Measurements from ENCODE around the gene CARD11.
"Not testable (repeated sequence)": the region's sequence is repeated elsewhere in the genome, so short reads cannot be mapped to it uniquely, and the experiment has no call there.

The CARD11 gene

DNA sequence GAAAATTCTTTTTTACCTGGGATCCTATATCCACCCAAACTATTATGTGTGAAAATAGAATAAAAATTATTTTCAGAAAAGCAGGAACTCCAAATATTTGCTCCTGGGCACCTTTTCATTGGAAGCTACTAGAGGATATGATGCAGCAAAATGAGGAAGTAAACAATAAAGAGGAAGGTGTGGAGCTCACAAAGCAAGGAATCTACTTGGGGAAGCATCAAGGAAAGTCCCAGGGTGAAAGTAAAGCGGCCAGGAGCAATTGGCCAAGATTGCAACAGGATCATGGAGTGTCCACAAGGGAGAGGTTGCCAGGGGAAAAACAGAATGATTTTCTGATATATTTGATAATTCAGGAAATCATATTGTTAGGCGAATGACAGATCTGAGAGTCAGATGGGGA is 80.8 kb downstream of the CARD11 start:
- no peak for DNase-seq (ENCODE audit: low read depth)

DNA sequence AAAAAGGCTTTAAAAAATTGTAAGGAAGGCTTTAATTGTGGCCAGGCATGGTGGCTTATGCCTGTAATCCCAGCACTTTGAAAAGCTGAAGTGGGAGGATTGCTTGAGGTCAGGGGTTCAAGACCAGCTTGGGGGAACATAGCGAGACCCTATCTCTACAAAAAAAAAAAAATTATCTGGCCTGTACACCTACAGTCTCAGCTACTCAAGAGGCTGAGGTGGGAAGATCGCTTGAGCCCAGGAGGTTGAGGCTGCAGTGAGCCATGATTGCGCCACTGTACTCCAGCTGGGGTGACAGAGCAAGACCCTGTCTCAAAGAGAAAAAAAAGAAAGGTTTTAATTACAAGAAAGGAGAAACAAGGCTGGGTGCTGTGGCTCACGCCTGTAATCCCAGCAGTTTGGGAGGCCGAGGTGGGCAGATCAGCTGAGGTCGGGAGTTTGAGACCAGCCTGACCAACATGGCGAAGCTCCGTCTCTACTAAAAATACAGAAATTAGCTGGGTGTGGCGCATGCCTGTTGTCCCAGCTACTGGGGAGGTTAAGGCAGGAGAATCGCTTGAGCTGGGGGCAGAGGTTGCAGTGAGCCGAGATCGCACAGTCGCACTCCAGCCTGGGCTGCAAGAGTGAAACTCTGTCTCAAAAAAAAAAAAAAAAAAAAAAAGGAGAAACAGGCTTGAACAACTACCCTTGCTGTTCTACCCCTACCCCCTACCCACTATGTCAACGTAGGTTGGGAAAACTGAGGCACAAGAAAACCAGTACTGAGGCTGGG is 83.7 kb downstream of the CARD11 start:
- DNase-seq (ENCODE audit: low read depth) = no peak

DNA sequence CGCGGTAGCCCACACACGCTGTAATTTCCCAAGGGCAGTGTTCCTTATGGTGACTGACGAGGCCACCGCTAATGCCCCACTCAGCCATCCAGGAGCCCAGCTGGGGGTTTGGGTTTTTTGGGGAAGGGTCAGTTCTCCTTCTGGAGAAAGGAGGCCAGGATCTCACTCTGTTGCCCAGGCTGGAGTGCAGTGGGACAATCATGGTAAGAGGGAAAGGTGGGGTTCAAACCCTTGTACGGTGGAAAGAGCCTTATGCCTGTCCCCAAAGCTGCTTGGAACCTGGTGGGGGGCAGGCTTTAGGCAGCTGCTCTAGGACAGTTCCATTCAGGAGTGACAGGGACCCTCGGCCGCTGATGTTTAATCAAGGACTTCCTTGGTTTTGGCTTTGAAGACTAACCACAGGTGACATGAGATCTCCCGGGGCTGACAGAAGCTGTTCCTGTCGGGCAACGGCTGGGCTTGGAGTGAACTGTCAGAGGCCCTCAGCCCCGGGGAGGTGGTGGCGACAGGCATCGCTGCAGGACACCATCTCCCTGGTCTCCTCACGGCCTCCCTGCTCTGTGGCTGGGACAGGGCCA is 84.5 kb downstream of the CARD11 start:
- DNase-seq (ENCODE audit: low read depth) = no peak

DNA sequence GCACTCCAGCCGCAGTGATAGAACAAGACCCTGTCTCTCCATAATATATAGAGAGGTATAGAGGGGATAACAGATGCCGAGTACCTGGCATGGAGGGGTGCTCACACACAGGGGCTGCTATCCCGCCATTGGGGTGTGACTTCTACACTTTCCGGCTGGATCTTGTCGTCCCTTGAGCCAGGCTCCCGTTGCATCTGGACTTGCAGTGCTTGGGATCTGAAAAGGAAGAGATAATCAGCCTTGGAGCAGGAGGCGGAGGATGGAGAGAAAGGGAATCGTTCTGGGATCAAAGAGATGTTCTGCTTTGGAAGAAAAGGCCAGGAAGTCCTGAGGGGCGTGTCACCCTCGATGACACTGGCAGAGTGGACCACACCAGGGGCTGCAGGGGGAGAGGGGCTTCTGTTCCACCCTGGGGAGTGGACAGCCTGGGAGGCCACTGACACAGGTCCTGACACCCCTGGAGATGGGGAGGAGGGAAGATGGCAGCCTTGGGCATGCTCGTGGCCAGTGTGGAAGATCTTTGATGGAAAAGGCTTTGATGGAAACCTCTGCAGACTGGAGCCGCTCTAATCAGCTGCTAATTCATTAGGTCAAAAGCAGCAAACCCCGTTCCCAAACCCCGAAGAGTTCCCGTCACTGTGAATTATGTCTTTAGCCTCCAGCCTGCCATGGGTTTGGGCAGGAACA is 85.1 kb downstream of the CARD11 start:
- no peak for DNase-seq (ENCODE audit: low read depth)

DNA sequence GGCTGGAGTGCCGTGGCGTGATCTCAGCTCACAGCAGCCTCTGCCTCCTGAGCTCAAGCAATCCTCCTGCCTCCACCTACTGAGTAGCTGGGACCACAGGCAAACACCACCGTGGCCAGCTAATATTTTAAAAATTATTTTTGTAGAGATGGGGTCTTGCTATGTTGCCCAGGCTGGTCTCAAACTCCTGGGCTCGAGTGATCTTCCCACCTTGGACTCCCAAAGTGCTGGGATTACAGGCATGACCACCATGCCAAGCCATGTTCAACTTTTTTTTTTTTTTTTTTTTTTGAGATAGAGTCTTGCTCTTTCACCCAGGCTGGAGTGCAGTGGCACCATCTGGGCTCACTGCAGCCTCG is 86.3 kb downstream of the CARD11 start:
- not testable (repeated sequence) for DNase-seq (ENCODE audit: low read depth)

DNA sequence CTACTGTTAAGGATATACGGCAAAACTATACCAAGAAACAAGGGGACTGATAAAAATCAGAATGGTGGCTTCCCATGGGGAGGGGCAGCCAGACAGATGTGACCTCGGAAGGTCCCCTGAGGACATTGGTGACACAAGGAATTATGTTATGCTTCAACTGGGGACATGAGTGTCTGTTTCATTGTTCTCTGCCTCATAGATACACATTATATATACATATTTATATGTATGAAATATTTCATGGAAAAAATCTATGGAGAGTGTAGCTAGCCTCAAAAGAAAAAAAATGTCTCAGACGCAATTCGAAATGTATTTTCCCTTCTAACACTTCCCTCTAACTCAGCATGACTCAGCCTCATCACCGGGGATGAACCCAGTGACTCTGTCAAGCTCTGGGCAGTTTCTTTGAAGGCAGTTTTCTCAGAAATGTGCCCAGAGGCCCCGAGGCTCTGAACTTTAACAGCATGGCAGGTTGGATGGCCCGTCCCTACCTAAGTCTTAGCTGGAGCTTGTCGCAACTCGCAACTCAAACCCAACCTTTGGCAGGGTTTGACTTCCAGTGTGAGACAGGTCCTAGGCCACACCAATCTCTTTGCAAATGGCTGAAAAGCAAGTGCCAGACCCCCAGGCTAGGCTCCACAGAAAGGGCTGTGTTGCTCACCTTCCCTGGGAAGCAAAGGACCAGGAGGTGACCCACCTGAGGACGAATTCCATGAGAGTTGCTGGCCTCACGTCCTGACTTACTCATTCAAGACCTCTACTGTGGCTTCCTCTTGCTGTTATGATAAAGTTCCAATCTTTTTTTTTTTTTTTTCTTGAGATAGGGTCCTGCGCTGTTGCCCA is 86.9 kb downstream of the CARD11 start:
- DNase-seq (ENCODE audit: low read depth) = peak; percentile 24

DNA sequence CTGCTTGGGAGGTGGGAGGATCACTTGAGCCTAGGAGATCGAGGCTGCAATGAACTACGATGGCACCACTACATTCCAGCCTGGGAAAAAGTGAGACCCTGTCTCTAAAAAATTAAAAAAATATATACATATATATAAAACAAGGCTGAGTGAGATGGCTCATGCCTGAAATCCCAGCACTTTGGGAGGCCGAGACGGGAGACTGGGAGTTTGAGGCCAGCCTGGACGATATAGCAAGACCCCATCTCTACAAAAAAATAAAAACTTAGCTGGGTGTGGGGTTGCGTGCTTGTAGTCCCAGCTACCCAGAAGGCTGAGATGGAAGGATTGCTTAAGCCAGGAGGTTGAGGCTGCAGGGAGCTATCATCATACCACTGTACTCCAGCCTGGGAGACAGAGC is 87.6 kb downstream of the CARD11 start:
- no peak for DNase-seq (ENCODE audit: low read depth)

DNA sequence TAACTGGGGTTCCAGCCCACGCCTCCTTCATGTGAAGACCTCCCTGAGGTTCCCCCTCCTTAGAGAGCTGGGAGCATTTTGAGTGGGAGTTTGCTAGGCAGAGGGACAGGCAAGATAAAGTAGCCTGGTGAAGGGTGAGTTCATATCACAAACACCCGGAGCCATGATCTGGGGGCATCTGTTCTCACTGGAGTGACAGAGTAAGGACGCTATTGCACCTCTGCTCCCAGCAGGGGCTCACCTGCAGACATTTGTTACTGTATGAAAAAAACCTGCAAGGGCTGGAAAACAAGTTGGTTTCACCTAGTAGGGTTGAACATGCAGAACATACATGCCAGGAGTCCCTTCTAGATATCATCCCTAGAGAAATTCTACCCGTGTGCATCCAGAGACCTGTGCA is 88.4 kb downstream of the CARD11 start:
- DNase-seq (ENCODE audit: low read depth) = no peak

DNA sequence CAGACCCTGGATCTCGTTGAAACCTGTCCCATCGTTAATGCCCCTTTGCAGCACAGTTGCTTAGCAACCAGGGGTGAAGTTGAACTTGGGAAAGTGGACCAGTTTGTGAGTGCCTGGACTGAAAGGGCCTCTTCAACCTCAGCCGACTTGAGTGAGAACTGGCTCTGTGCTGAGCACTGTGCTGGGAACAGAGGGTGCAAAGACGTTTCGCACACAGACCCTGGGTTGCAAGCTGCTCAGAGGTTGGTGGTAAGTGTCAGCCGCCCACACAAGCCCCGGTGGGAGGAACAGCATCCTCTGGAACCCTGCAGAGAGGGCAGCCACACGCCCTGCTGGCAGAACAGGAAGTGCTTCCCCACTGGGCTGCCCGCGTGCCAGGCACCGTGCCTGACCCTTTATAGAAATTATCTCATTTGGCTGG is 89.2 kb downstream of the CARD11 start:
- DNase-seq (ENCODE audit: low read depth) = no peak

DNA sequence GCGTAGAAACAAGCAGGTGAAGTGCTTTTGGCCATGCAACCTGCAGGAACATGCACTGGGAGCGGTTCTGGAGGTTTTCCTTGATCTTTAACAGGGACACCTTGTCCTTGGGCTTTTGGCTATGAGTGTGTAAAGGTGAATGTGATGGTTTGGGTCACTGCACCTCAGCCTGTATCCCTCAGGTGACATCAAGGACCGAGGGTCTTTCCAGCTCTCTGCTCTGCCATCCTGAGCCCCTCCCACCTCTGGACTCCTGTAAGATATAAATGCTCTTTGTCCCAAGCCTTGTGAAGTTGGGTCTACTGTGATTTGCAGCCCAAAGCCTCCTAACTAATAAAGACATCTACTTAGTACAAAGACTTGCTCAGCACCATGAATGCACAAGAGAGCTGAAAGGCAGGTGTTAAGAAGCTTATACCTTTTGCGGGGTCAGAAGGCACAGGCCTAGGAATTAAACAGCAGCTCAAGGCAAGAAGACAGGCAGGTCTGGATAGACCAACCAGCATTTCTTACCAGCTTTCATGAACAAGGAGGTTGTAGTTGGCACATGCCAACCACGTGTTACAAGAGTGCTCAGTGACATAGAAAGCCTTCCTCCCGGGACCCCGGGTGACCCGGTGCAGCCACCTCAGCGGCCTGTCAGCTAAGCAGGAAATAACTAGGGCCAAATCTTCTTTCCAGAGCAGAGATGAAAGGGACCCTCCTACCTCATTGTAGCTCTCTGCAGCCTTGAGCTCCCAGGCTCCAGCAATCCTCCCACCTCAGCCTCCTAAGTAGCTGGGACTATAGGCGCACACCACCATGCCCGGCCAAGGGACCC is 89.9 kb downstream of the CARD11 start:
- DNase-seq (ENCODE audit: low read depth) = no peak

DNA sequence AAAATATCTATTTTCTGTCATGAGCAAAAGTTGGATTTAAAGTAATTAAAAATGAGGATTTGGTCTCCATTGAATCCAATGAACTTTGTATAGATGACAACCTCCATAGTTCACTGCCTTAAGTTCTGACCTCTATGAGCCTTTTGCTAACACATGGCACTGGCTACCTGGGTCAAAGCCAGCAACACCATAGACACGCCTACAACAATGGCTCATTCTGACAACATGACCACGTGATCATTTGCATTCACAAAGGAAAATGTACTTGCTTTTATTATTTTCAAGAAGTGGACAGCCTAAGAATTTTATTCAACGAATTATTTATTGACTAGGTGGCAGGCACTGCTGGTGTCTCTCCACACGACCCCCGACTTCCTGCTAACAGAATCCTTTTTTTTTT is 90.6 kb downstream of the CARD11 start:
- DNase-seq (ENCODE audit: low read depth) = no peak

DNA sequence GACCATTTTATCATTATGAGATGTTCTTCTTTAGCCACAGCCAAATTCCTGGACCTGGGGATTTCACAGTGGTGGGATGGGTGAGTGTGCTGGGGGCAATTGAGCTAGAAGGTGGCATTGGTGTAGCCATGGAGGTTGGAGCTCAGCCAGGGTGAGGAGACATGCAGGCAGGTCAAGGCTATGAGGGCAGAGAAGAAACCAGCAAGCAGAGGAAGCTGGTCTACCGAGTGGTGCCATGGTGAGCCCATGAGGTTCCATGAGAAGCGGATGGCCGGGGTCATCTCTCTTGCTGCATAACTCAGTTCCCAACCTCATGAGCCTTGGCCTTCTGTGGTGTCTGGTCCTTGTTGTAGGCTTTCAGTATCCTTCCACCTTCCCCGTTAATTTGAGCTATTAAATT is 91.4 kb downstream of the CARD11 start:
- DNase-seq (ENCODE audit: low read depth) = no peak

DNA sequence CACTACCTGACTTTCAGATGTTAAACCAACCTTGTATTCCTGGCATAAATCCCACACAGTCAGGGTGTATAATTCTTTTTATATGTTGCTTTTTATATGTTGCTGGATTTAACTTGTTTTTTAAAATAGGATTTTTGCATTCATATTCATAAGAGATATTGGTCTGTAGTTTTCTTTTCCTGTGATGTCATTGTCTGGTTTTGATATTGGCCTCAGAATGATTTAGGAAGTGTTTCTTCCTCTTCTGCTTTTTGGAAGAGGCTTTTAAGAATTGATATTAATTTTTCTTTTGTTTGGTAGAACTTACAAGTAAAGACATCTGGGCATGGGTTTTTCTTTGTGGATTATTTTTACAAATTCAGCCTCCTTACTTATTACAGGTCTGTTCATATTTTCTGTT is 93.1 kb downstream of the CARD11 start:
- DNase-seq (ENCODE audit: low read depth) = no peak

DNA sequence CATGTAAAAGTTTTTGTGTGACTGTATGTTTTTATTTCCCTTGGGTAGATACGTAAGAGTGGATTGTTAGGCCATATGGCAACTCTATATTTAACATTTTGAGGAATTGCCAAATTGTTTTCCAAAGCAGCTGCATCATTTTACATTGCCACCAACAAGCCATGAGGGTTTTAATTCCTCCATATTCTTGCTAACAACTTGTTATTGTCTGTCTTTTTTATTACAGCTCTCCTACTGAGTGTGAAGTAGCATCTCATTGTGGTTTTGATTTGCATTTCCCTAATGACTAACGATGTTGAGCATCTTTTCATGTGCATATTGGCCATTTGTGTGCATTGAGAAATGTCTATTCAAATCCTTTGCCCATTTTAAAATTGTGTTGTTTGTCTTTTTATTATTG is 94.9 kb downstream of the CARD11 start:
- no peak for DNase-seq (ENCODE audit: low read depth)

DNA sequence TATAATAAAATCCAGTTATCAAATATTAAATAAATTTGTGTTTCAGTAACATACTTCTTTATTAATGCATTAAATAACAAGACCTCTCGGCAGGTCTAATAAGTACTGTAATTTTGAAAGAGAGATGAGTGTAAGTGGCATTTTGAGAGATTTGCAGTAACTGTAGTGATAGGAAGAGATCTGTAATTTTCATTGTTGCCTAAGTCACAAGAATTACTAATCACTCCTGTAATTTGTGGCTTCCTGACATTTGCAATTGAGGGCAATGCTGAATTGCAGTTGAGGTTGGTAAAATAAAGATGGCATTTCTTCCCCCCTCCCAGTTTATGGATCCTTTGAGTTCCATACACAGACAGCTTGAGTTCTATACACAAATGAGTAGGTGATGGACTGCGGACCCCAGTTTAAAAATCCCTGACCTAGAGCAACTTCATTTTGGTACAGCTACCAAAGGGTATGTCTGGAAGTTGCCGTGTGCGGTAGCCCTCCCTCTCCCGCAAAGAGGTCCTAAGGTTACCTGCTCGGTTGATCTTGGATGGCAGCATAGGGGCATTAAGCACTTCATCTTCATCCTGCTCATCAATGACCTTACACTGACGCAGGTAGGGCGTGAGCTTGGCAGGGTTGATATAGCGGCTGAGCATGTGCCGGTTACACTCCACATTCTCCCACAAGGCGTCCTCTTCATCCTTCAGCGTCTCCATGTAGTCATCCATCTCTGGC is 96.4 kb downstream of the CARD11 start:
- DNase-seq (ENCODE audit: low read depth) = no peak

DNA sequence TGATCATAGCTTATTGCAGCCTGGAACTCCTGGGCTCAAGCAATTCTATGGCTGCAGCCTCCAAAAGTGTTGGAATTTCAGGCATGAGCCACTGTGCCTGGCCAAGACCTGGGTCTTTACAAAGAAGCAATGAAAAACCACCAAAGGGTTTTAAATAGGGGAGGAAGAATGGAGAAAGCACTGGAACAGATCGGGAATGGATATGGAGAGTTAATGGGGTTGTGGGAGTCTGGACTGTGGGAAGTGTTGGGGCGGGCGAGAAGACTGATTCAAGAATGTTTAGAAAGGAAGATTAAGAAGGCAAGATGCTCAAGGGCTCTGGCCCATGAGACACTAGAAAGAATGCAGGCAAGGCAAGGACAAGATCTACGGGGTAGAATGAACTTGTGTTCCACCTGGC is 98.5 kb downstream of the CARD11 start:
- no peak for DNase-seq (ENCODE audit: low read depth)

DNA sequence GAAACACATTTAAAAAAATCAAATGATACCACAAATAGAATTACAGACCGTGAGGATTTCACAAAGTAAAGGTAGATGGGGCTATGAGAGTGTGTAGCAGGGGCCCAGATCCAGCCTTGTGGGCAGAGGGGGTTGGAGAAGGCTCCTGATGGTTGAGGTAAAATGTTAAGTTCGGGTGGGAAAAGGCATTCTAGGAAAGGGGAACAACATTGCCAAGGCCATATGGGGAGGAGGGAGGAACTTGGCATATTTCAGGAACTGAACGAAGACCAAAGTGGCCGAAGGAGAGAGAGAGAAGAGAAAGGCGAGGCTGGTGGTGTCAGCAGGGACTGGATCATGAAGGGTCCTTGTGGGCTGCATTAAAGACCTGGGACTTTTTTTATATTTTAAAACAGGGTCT is 98.9 kb downstream of the CARD11 start:
- DNase-seq (ENCODE audit: low read depth) = no peak

DNA sequence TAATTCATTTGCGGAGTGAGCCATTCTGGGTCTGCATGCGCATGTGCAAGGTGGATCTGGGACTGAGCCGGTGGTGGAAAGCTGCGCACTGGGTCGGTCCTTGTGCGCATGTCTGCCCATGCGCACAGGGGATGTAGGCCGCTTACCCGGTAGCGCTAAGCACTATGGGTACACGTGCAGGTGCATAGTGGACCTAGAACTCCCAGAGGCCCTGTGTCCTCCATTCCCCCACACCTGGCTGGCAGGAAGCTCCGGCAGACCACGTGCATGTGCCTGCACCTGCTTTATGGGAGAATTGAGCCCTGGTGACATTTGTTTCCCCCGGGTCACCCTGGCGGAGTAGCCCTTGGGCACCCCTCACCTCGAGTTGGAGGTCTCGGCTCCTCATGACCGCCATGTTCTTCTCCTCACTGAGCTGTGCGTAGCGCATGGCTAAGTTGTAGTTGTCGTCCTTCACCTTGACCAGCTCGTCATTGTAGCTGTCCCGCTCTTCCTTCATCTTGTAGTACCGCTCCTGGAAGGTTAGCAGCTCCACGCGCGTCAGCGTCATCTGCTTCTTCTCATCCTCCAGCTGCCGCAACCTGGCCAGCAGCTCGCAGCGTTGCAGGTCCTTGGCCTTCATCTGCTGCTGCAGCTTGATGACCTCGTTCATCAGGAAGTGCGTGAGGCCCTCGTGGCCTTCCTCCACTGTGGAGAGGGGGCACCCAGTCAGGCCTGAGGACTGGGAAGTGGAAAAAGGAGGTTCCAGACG is 99.6 kb downstream of the CARD11 start:
- DNase-seq (ENCODE audit: low read depth) = no peak

DNA sequence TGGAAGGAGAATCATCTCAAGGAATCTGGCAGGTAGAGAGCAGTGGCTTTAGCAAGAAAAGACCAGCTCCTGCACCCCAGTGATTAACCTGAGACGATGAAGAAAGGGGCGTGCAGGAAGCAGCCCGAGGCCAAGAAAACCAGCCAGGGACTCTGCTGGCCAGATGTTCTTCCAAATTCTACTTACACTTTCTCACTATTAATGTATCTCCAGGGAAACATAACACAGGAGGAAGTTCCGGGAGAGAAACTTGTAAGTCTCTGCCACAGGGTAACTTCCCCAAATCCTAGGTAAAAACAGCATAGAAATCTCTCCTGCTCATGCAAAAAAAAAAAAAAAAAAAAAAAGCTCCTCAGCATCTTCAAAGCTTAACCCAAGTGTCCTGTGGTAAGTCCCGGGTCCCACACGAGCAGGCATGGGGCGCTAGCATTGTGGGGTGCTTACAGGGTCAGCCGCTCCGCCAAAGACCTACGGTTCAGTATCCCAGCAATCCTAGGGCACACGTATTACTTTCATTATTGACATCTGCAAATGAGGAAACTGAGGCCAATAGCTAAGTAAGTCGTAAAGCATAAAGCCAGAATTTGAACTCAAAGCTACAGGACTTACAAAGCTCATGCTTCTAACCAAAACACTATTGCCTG is 102.3 kb downstream of the CARD11 start:
- no peak for DNase-seq (ENCODE audit: low read depth)

DNA sequence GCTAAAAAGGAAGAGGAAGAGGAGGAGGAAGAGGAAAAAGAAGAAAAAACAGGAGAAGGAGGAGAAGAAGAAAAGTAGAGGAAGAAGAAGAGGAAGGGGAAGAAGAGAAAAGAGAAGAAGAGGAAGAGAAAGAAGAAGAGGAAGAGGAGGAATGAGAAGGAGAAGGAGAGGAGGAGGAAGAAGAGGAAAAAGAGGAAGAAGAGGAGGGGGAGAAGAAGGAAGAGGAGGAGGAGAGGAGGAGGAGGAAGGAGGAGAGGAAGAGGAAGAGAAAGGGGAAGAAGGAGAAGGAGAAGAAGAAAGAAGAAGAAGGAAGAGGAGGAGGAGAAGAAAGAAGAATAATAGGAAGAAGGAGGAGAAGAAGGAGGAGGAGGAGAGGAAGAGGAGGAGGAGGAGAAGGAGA is 103.2 kb downstream of the CARD11 start:
- no peak for DNase-seq (ENCODE audit: low read depth)
